HTERT RPE-1 (cell line): ENCODE results near the gene ZIC4.

Experiments
- in situ Hi-C: fragments of 300-500 bp; cut with MboI; formaldehyde crosslinking; loops from 4 replicates; pipeline ENCODE4 v1.14.3; 2020; ENCODE audit warnings: low sequenced_read_pairs

Gene ZIC4

GRCh38 chr3:147418371-147418781 is 12.0 kb upstream of the ZIC4 start:
- in situ Hi-C loops = no loop called here

- in situ Hi-C loops = no loop called here
Observed at GRCh38 chr3:147417551-147418295, 11.4 kb upstream of the ZIC4 start.

- in situ Hi-C loops = no loop called here
Observed at GRCh38 chr3:147416931-147417330, 10.6 kb upstream of the ZIC4 start.

DNA sequence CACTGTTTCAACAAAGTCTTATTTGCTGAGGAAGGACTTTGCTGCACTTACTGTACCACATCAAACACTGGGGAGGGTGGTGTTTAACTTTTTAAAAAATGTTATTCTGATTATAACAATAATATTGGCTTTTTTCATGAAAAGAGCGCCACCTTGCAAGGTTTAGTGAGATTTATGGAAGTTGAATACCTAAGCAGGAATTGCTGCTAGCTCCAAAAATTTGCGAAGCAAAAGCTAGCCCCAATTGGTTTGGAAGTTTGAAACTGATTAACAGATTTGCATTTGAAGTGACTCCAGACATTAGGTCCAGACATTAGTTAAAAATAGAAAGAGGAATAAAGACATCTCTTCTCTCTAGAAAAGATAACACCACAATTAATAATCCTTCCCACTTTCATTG is 9.5 kb upstream of the ZIC4 start:
- in situ Hi-C loops = no loop called here

- in situ Hi-C loops = no loop called here
Observed at GRCh38 chr3:147415286-147415685, 8.9 kb upstream of the ZIC4 start.

DNA sequence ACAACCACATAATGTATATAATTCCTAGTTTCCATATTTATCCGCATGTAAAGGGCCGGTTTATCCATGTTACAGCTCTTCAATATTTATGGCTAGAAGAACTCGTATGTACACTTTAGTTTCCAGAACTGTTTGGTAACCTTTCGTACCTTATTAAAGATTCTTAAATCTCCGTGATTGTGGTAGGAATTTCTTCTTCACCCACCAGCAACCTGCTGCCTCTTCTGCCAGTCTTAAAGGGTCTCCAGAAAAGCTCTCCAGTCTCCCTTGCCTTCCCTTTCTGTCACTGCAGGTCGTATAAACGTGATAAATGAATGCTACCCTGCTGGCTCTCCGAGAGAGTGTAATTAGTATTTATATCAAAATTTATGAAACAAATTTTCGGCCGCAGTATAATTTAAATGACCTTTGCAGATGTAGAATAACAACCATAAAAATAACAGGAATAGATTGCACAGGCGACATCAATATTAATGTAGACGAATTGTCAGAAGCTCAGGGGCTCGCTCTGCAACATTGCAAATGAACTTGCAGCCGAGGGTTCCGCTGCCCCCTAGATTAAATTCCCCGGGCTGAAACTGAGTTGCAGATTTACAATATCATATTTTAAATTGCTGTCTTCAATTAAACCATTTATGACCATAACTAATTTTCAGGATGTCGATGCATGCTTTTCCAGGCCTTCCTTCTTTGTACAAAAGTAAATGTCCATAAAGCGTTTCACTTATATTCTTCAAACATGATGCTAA is 8.2 kb upstream of the ZIC4 start:
- in situ Hi-C loops = no loop called here

DNA sequence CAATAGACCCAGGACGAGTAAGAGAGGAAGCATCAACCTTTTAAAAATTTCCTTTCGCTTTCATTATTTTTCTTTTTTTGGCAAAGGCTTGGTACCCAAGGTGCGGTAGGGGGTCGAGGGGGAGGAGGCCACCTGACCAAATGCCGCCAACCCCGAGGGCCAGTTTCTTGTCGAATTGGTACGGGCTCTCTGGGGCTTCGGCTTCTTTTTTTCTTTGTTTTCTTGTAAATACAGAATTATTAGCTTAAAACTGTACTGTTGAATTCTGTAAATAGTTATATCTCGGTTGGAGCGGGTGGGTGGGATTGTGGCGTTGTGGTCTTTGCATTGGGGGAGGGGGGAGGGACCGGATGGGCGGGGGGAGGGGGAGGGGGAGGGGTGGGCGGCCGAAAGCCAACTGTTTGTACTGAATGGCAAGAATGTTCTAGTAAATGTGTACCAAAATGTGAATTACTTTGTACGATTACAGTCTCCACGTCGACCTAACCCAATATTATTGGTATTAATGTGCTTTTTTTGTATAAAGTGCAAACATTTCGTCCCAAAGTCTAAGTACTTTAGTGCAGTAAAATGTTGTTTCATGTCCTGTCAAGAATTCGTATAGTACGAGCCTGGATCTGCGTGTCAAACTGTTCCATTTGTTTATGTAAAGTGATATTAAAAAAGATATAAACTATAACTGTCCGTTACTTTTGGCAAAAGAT is 7.5 kb upstream of the ZIC4 start:
- in situ Hi-C loops = no loop called here

GRCh38 chr3:147412917-147413685 is 6.8 kb upstream of the ZIC4 start:
- in situ Hi-C loops = no loop called here

- in situ Hi-C loops = no loop called here
Observed at GRCh38 chr3:147412261-147412916, 6.0 kb upstream of the ZIC4 start.

- in situ Hi-C loops = no loop called here
Observed at GRCh38 chr3:147411815-147412241, 5.5 kb upstream of the ZIC4 start.

- in situ Hi-C loops = no loop called here
Observed at GRCh38 chr3:147411238-147411814, 5.0 kb upstream of the ZIC4 start.

DNA sequence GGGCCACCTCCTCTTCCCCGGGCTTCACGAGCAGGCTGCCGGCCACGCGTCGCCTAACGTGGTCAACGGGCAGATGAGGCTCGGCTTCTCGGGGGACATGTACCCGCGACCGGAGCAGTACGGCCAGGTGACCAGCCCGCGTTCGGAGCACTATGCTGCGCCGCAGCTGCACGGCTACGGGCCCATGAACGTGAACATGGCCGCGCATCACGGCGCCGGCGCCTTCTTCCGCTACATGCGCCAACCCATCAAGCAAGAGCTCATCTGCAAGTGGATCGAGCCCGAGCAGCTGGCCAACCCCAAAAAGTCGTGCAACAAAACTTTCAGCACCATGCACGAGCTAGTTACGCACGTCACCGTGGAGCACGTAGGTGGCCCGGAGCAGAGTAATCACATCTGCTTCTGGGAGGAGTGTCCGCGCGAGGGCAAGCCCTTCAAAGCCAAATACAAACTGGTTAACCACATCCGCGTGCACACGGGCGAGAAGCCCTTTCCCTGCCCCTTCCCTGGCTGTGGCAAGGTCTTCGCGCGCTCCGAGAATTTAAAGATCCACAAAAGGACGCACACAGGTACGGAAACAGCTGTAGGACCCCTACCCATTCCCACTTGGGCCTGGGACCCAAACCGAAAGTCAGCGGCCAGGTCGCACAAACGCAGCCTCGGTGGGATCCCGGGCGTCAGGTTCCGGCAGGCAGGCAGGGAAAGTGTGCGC is 4.3 kb upstream of the ZIC4 start:
- in situ Hi-C loops = no loop called here

- in situ Hi-C loops = no loop called here
Observed at GRCh38 chr3:147410116-147410525, 3.8 kb upstream of the ZIC4 start.

GRCh38 chr3:147409143-147410115 is 3.1 kb upstream of the ZIC4 start, which contains the start of gene ZIC1:
Gene ZIC1, plus strand, starts transcription at chr3:147409365. Its CDS starts 748 bp downstream, at chr3:147410113.
- in situ Hi-C loops = no loop called here

DNA sequence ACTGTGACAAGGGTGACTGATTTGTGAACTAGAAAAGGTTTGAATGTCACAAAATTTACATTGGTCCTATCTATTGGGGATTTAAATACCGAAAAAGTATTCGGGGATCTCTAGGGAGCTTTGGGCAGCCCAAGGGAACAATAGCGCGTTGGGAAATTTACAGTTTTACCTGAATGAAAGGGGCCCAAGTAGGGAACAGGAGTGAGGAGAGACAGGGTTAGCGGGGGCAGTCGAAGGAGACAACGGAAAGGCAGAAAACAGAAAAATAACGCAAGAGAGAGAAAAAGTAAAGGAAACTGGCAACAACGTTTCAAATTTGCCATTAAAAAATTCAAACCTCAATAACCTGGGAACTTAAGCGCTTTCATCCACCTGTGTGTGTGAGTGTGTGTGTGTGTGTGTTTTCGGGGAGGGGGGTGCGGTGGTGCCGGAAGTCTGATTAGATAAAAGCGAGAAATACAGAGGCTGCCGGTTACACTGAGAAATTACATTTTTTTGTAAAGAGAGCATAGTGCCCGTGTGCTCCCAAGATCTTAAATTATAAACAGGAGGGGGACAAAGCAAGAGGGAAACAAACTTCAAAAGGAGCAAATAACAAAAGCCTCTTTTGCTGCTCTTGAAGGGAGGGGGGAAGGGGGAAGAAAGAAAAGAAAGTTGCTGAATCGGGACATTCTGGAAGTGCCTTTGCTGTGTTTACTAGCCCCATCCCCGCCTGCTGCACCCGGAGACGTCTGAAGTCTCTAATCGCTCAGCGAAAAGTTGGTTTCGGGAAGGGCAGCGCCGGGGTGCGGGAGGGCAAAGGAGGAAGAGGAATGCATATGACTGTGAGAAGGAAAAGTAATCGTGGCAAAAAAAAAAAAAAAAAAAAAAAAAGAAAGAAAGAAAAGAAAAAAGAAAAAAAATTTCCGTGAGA is 2.1 kb upstream of the ZIC4 start:
- in situ Hi-C loops = no loop called here

DNA sequence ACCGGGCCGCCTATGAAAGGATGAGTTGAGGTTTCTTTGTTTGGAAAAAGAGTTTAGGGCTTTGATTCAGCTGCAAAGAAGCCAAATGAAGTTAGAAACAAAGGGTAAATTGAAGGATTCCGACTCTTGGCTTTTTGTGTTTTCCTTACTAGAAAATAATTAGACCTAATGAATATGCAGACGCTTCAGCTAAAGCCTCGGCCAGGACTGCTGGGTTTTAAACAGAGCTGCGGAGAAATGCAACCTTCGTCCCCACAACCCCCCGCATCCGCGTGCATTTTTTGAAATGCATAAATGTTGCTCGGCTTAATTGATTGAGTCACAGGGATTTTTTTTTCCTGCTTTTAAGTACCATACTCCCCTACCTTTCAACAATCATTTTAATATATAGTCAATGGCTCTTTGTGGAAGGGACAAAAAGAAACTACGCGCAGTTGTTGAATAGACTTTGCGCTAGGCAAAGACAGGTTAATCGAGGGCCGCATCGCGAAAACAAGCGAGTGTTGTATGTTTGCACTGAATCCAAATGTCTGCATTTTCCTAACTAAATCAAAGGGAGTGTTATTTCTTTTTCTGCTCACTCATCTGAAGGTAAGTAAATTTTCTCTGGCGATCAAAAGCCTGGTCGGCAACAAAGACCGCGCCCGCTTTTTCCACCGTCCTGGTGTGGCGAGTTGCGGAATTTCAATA is 1.3 kb upstream of the ZIC4 start:
- in situ Hi-C loops = no loop called here

GRCh38 chr3:147407114-147407497 is 763 bp upstream of the ZIC4 start:
- in situ Hi-C loops = no loop called here
